CD1c-positive myeloid dendritic cell (primary cell): ENCODE data around the gene CHIT1.
A peak's percentile ranks its signal among the peaks of the same experiment; 100 is the strongest.
"Not testable (repeated sequence)": the region's sequence is repeated elsewhere in the genome, so short reads cannot be mapped to it uniquely, and the experiment has no call there.

Source experiments
- DNase-seq: peaks from one replicate; pipeline ENCODE4 v3.0.0-alpha.2; 2016; ENCODE audit errors: extremely low spot score

CHIT1 gene

DNA sequence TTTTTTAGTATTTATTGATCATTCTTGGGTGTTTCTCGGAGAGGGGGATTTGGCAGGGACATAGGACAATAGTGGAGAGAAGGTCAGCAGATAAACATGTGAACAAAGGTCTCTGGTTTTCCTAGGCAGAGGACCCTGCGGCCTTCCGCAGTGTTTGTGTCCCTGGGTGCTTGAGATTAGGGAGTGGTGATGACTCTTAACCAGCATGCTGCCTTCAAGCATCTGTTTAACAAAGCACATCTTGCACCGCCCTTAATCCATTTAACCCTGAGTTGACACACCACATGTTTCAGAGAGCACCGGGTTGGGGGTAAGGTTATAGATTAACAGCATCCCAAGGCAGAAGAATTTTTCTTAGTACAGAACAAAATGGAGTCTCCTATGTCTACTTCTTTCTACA is 36.7 kb upstream of the CHIT1 start:
- not testable (repeated sequence) for DNase-seq

DNA sequence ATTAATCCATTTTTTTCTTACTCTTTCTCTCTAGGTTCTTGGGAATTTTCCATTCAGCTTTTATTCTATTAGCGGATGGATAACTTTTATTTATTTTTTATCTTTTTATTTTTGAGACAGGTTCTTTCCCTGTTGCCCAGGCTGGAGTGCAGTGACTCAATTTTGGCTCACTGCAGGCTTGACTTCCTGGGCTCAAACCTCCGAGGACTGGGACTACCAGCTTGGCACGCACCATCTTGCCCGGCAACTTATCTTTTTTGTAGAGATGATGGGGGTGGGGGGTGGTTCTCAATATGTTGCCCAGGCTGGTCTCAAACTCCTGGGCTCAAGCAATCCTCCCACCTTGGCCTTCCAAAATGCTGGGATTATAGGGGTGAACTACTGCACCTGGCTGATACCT is 36.1 kb upstream of the CHIT1 start:
- DNase-seq: no peak

DNA sequence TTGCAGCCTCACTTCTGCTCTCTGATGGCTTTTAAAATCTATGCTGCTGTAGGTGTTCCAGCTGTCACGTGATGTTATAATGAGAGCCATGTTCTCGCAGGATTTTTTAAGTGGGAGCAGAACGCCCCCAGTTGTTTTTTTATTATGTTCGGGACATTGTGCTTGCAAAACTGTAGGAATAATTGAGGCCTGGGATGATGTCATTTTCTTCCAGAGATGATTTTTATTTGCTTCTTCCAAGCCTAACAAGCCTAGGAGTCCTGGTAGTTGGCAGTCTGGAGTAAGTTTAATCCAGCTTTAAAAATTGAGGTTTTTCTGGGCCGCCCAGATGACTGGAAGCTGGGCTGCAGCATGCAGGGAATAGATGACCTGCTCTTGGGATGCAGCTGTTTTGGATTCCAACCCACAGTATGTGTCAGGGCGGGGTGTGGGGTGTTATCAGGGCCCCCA is 34.6 kb upstream of the CHIT1 start:
- no peak for DNase-seq

GRCh38 chr1:203263496-203263895 is 34.0 kb upstream of the CHIT1 start:
- peak; percentile 50 for DNase-seq

DNA sequence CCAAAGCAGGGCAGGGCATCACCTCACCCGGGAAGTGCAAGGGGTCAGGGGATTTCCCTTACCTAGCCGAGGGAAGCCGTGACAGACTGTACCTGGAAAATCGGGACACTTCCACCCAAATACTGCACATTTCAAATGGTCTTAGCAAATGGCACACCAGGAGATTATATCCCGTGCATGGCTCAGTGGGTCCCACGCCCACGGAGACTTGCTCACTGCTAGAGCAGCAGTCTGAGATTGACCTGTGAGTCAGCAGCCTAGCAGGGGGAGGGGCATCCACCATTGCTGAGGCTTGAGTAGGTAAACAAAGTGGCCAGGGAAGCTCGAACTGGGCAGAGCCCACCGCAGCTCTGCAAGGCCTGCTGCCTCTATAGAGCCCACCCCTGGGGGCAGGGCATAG is 27.2 kb upstream of the CHIT1 start:
- not testable (repeated sequence) for DNase-seq

- not testable (repeated sequence) for DNase-seq
Measured at GRCh38 chr1:203254782-203255181, 25.3 kb upstream of the CHIT1 start.

DNA sequence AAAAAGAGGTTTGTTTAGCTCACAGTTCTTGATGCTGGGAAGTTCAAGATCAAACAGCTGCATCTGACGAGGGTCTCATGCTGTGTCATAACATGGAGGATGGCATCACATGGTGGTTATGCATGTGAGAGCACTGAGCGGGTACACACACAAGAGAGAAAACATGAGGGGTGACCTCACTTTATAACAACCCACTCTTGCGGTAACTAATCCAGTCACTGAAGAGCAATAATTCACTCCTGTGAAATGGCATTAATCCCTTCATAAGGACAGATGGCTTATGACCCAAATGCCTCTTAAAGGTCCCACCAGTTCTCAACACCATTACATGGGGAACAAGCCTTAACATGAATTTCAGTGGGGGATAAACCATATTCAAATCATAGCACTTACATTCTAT is 23.2 kb upstream of the CHIT1 start:
- no peak for DNase-seq

GRCh38 chr1:203251466-203251865 is 22.0 kb upstream of the CHIT1 start:
- DNase-seq: no peak

GRCh38 chr1:203250911-203251310 is 21.4 kb upstream of the CHIT1 start:
- DNase-seq: no peak

DNA sequence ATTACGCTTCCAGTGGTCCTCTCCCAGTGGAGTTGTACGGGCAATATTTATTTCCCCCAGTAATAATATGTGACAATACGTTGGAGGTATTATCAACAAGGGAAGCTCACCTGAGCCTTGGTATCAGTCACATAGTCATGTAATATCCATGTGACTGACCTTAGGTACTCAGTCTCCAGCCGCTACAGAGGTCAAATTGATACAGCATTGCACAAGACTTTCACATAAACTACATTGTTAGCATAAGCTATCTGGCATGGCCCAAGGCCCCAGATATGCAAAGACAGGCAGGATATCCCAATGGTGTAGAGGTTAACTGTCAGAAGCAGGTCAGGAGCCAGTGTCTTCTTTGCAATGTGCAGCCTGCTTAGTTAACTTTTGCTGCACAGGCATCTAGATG is 15.3 kb upstream of the CHIT1 start:
- no peak for DNase-seq

DNA sequence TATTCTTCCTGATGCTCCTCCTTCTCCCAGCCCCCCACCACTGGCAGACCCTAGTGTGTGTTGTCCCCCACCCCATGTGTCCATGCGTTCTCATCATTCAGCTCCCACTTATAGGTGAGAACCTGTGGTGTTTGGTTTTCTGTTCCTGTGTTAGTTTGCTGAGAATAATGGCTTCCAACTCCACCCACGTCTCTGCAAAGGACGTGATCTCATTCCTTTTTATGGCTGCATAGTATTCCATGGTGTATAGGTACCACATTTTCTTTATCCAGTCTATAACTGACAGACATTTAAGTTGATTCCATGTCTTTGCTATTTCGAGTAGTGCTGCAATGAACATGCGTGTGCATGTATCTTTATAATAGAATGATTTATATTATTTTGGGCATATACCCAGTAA is 12.2 kb upstream of the CHIT1 start:
- not testable (repeated sequence) for DNase-seq

DNA sequence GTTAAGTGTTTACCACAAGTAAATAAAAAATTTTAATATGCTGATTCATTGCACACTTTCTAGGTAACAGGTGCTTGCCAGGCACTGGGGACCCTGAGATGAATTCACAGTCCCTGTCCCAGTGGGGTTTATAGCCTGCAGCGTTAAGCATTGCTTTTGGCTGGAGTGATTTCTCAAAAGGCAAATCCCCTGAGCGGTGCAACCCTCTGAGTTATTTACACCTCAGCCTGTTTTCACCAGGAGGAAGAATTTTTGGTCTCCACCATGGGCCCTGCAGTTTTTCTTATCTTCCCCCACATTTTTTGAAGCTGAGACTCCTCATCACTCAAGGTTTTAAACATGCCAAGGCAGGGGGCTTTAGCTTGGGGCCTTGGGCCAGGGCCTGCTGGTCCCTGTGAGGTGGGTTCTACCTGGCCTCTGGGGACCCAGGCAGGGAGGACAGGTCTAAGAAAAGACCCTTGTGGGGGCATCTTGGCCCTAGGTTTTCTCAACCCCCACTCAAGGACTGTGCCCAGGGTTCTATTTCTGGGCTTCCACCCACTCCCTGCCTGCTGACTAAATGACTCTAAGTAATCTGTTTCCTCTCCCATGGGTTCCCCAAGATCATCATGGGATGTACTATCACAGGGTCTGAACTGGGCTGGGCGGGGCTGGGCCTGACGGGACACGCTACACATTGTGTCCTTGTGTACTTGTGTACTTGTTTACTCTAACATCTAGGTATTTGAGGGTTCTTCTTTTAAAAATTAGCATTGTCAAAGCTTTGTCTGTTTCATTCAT is 10.2 kb upstream of the CHIT1 start:
- DNase-seq: peak; percentile 52

GRCh38 chr1:203239081-203239480 is 9.6 kb upstream of the CHIT1 start:
- DNase-seq: peak; percentile 43

GRCh38 chr1:203238535-203238934 is 9.1 kb upstream of the CHIT1 start:
- no peak for DNase-seq

DNA sequence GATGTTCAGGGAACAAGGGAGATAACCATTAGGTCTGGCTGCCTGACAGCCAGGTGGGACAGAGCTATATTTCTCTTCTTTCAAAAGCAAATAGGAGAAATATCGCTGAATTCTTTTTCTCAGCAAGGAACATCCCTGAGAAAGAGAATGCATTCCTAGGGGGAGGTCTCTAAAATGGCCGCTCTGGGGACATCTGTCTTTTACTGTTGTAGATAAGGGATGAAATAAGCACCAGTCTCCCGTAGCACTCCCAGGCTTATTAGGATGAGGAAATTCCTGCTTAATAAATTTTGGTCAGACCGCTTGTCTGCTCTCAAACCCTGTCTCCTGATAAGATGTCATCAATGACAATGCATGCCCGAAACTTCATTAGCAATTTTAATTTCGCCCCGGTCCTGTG is 5.4 kb upstream of the CHIT1 start:
- not testable (repeated sequence) for DNase-seq

DNA sequence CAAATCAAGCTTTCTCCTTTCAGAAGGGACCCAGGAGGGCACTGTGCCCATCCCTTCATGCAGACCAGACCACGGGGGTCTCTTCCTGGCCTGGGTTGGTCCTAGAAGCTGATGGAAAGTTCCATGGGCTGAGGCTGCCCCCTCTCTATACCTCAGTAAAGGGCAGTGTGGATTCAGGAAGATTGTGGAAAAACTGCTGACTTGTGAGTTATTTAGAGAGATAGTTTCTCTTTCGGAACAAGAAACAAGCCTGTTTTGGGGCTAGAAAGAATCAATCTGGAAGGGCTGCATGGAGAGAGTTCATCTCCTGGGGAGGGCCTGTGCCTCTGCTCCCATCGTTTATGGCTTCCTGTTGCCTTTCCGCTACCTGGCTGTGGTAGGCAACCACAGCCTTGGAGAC is 803 bp downstream of the CHIT1 start:
- no peak for DNase-seq

GRCh38 chr1:203227371-203228083 is 1.9 kb downstream of the CHIT1 start:
- DNase-seq: no peak

- DNase-seq: peak; percentile 35
Measured at GRCh38 chr1:203225071-203225470, 4.4 kb downstream of the CHIT1 start.

DNA sequence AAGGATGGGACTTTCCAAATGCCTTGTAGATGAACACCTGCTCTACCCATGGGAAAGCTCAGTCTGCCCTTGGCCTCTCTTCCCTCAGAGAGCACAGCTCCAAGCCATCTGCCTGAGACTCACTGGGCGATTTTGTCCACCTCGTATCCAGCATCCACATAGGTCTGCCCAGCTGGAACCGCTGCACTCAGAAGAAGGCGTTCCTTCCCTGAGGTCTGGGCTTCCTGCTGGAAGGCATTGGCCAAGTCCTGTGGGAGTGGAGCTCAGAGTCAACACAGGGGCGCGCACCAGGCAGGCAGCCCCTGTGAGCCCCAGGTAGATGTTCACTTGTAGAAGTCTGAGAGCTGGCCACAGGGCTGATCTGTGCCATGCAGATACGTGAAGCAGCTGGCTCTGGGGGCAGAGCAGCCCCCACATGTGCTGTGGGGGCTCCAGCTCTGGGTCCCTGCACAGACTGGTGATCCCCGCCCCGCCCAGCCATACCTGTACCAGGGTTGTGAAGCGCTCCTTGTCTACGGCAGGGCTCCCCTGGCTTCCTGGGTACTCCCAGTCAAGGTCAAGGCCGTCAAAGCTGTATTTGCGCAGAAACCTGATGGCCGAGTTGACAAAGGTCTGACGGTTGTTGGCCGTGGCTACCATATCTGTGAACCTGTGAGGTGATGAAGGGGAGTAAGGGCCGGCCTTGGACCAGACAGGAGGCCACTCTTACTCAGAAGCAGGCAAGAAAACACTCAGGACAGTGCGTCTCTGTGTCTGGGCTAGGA is 6.3 kb downstream of the CHIT1 start:
- no peak for DNase-seq

GRCh38 chr1:203219934-203220333 is 9.5 kb downstream of the CHIT1 start:
- DNase-seq: no peak

- DNase-seq: no peak
Measured at GRCh38 chr1:203219171-203219570, 10.3 kb downstream of the CHIT1 start.

DNA sequence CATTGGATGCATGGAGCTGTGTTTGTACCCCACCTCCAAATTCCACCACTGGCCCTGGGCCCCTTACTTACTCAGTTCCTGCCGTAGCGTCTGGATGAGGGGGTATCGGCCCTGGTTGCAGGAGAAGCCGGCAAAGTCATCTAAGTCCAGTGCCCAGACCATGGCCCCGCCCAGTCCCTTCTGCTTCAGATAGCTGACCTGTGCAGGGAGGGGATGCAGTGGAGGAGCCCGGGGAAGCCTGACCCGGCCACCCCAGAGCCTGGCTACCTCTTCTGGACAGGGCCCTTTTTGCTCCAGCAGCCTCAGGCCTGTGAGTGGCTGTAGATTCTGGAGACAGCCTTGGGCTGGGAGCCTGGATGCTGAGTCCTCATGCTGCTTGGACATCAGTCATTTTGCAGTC is 11.8 kb downstream of the CHIT1 start:
- no peak for DNase-seq
